ENCODE measurements around the gene SLC25A27. TPM values are rescaled to one million over a fixed set of nuclear protein-coding genes. Genes with fewer than 3 reads are reported as not detected.

SLC25A27 gene
- total RNA-seq, 4 donors from 2014 or later, result 8.7 to 27.5 (median 19.0) TPM

DNA sequence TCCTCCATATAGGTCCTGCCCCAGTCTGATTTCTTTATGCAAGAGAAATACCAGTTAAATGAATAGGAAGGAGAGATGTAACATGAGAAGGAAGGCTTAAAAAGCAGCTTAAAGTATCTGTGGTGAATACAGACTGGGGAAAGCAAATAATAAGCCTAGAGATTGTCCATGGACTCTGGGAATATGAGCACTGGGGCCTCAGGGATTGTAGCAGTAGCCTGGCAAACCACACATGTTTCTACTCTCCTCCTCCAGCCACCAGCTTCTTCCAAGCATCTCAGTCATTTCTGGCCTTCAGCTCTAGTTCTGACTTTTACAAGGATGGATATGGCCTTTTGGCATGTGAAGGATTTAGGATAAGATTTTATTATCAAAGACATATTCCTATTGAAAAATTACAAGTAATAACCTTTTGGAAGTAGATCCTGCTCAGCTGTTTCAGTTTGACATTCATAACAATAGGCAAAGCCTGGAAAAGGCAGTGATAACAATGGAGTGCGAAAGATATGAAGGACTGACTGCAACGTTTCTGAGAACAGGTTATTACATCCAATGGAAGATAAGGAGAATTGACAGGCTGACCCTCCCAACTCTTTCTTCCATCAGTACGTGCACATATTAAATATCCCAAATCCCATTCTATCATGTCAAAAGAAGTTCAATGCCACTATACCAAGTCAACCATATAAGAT lies 41.8 kb upstream of the SLC25A27 start:
- no peaks in the 10 kb centered on the region for H3K36me3 ChIP-seq
- in situ Hi-C loops (cut with MboI; ENCODE audit: low pct_ligation_motif_present in 1 of 4, low pct_unique_long_range_greater_than_20kb in 1 of 4, low sequenced_read_pairs in 3 of 4) (loop anchor here in 2 of 4 donors (10.0 to 25.0 kb wide), 2 partner anchors 186 to 374 kb away; no protein-coding TSS in a partner anchor), intact Hi-C loops (cut with DNase I; ENCODE audit: low total_unique reads) (no loop called here)
- H3K9me3 ChIP-seq, result no peaks in the 10 kb centered on the region
- DNase-seq, result no peak
- no peaks in the 10 kb centered on the region for H3K4me1 ChIP-seq
- WGBS, 2 donors (ENCODE audit: low coverage in 1 of 2), result 74 to 82% methylated on average over 3 of the region's 3 CpGs
- no peak overlapping the region for H3K4me3 ChIP-seq
- H3K27ac ChIP-seq, result no peak overlapping the region
- TF ChIP-seq, protein P1, sequence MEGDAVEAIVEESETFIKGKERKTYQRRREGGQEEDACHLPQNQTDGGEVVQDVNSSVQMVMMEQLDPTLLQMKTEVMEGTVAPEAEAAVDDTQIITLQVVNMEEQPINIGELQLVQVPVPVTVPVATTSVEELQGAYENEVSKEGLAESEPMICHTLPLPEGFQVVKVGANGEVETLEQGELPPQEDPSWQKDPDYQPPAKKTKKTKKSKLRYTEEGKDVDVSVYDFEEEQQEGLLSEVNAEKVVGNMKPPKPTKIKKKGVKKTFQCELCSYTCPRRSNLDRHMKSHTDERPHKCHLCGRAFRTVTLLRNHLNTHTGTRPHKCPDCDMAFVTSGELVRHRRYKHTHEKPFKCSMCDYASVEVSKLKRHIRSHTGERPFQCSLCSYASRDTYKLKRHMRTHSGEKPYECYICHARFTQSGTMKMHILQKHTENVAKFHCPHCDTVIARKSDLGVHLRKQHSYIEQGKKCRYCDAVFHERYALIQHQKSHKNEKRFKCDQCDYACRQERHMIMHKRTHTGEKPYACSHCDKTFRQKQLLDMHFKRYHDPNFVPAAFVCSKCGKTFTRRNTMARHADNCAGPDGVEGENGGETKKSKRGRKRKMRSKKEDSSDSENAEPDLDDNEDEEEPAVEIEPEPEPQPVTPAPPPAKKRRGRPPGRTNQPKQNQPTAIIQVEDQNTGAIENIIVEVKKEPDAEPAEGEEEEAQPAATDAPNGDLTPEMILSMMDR (IDR thresholded peaks at IDR 0.05), result no peak
- TF ChIP-seq EP300 (IDR thresholded peaks at IDR 0.05; ENCODE audit: low read depth) (no peak), POLR2A (IDR thresholded peaks at IDR 0.05) (no peak), POLR2AphosphoS5 (IDR thresholded peaks at IDR 0.05) (no peak)
- H3K27me3 ChIP-seq, result no peaks in the 10 kb centered on the region

DNA sequence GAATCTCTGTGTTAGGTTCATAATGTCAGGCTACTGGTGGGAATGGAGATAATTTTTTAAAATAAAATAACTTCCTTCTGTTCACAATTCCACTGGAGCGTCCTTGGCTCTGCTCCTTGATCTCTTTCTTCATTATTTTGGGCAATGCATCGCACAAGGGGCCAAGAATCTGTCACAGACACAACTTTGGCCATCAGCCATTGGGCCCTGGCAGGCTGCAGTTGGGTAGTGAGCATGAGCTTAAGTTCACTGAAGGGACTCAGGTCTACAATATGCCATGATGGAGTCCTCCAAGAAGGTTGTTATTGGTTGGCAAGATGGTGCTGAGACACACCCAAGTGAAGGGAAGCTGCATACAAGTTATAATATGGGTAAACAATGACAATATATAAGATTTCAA lies 40.1 kb upstream of the SLC25A27 start:
- TF ChIP-seq, protein P1 (IDR thresholded peaks at IDR 0.05), result no peak
- TF ChIP-seq POLR2AphosphoS5 (IDR thresholded peaks at IDR 0.05) (no peak), EP300 (IDR thresholded peaks at IDR 0.05; ENCODE audit: low read depth) (no peak), POLR2A (IDR thresholded peaks at IDR 0.05) (no peak)
- Histone ChIP-seq H3K4me3 (no peak overlapping the region), H3K4me1 (no peaks in the 10 kb centered on the region), H3K36me3 (no peaks in the 10 kb centered on the region), H3K27ac (no peak overlapping the region), H3K27me3 (no peaks in the 10 kb centered on the region), H3K9me3 (no peaks in the 10 kb centered on the region)
- in situ Hi-C loops (cut with MboI; ENCODE audit: low pct_ligation_motif_present in 1 of 4, low pct_unique_long_range_greater_than_20kb in 1 of 4, low sequenced_read_pairs in 3 of 4), result loop anchor here in 2 of 4 donors (10.0 to 25.0 kb wide), 2 partner anchors 188 to 375 kb away; no protein-coding TSS in a partner anchor
- intact Hi-C loops (cut with DNase I; ENCODE audit: low total_unique reads), result no loop called here
- no peak for DNase-seq
- 79 to 80% methylated on average over 1 to 2 of the region's 2 CpGs for WGBS, 2 donors (ENCODE audit: low coverage in 1 of 2)

DNA sequence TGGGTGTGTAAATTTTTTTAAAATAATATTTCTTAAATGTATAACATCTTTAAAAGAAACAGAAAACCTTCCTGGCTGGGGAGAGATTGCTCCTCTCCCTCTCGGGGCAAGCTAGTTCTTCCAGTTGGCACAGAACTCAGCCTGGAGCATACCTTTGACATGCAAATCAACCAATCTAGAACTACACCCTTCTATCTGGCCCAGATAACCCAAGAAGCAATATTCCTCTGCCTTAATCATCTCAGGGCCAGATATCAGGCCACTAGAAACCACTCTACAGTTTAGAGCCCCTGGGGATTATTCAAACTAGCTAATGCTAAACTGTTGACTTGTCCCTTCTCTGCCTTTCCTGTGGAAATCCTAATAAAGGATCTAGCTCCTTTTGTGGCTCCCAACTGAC lies 34.0 kb upstream of the SLC25A27 start:
- H3K27me3 ChIP-seq, result no peaks in the 10 kb centered on the region
- no peak for TF ChIP-seq EP300 (IDR thresholded peaks at IDR 0.05; ENCODE audit: low read depth)
- in situ Hi-C loops (cut with MboI; ENCODE audit: low pct_ligation_motif_present in 1 of 4, low pct_unique_long_range_greater_than_20kb in 1 of 4, low sequenced_read_pairs in 3 of 4) (loop anchor here in 2 of 4 donors (10.0 to 25.0 kb wide), 2 partner anchors 194 to 381 kb away; no protein-coding TSS in a partner anchor), intact Hi-C loops (cut with DNase I; ENCODE audit: low total_unique reads) (no loop called here)
- no peak overlapping the region for H3K27ac ChIP-seq
- no peaks in the 10 kb centered on the region for H3K36me3 ChIP-seq
- DNase-seq, result no peak
- no peaks in the 10 kb centered on the region for H3K9me3 ChIP-seq
- no peaks in the 10 kb centered on the region for H3K4me1 ChIP-seq
- no peak overlapping the region for H3K4me3 ChIP-seq
- WGBS, 2 donors (ENCODE audit: low coverage in 1 of 2), result 89 to 95% methylated on average over 1 of the region's 1 CpG

DNA sequence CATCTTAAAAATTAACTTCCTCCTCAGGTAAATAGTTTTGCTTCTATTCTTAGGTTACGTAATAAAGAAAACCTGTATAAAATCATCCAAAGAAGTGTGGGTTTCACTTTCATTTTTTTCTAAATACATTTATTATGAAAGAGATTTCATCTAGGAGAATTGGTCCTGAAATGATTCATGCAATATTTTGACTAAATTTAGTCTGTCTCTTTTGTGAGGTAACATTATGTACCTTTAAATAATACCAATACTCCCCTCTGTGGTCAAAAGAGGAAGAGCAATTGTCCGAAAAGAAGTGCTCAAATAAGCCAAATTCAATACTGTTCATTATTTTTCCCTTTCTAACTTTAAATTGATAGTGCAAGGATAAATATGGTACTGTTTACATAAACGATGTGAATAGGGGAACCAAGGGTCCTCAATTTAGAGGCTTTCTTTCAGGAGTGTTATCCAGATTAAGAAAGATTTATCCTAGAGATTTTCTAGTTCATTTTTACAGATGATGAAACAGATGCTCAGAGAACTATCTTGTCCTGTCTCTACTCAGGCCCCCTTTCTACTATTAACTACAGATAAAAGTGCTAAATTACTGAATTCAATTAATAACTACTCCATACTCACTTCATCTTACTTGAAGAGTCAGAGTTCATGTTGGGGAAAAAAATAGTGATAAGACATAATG lies 26.4 kb upstream of the SLC25A27 start:
- Histone ChIP-seq H3K27ac (no peak overlapping the region), H3K4me1 (peaks cover 0 to 6% (median 2%) of the 10 kb centered on the region in 4 donors), H3K27me3 (no peaks in the 10 kb centered on the region), H3K9me3 (no peaks in the 10 kb centered on the region), H3K36me3 (no peaks in the 10 kb centered on the region), H3K4me3 (no peak overlapping the region)
- in situ Hi-C loops (cut with MboI; ENCODE audit: low pct_ligation_motif_present in 1 of 4, low pct_unique_long_range_greater_than_20kb in 1 of 4, low sequenced_read_pairs in 3 of 4) (loop anchor here (10.0 to 25.0 kb wide), 3 partner anchors 202 to 539 kb away; no protein-coding TSS in a partner anchor), intact Hi-C loops (cut with DNase I; ENCODE audit: low total_unique reads) (loop anchor here (10.0 kb wide), 1 partner anchor 402 kb away; no protein-coding TSS in a partner anchor)
- DNase-seq, result no peak
- no peak for TF ChIP-seq POLR2AphosphoS5 (IDR thresholded peaks at IDR 0.05)
- TF ChIP-seq, protein P1 (IDR thresholded peaks at IDR 0.05), result peak; percentile 52 to 66 (median 60)
- no peak for TF ChIP-seq EP300 (IDR thresholded peaks at IDR 0.05; ENCODE audit: low read depth)
- no peak for TF ChIP-seq POLR2A (IDR thresholded peaks at IDR 0.05)
- WGBS, 2 donors (ENCODE audit: low coverage in 1 of 2), result 15 to 23% methylated on average over 3 of the region's 3 CpGs
